HepG2 (cell line): Measurements from ENCODE around the gene CD80. TPM values are rescaled to one million over a fixed set of nuclear protein-coding genes. Genes with fewer than 3 reads are reported as not detected.
A peak's percentile ranks its signal among the peaks of the same experiment; 100 is the strongest.

ENCODE experiments used
- CREB3 ChIP-seq: sonication (generic); formaldehyde crosslinking; IDR thresholded peaks from 2 replicates; pipeline ENCODE4 v1.5.0; 2020; ENCODE audit warnings: missing genetic modification reagents
- DDIT3 ChIP-seq: sonication (generic); formaldehyde crosslinking; IDR thresholded peaks from 2 replicates; pipeline ENCODE4 v1.4.0; 2020; ENCODE audit warnings: mild to moderate bottlenecking, missing genetic modification reagents
- ETV5 ChIP-seq: IDR thresholded peaks from 2 replicates; pipeline ENCODE4 v1.6.1; 2018; ENCODE audit warnings: missing biosample characterization, missing genetic modification reagents, inconsistent platforms, borderline replicate concordance
- GMEB2 ChIP-seq: IDR thresholded peaks from 2 replicates; pipeline ENCODE4 v1.6.1; 2016; ENCODE audit warnings: missing biosample characterization, missing genetic modification reagents, low read depth
- MXI1 ChIP-seq: IDR thresholded peaks from 3 replicates; pipeline ENCODE4 v1.6.1; 2012; ENCODE audit warnings: low read depth, low read length, inconsistent platforms, borderline replicate concordance
- RFXAP ChIP-seq: sonication (generic); formaldehyde crosslinking; IDR thresholded peaks from 2 replicates; pipeline ENCODE4 v1.4.0; 2020; ENCODE audit warnings: missing genetic modification reagents, borderline replicate concordance
- SAP130 ChIP-seq: IDR thresholded peaks from 2 replicates; pipeline ENCODE4 v1.6.1; 2016; ENCODE audit warnings: low read depth
- SP5 ChIP-seq: IDR thresholded peaks from 2 replicates; pipeline ENCODE4 v1.6.1; 2016; ENCODE audit warnings: low read depth, borderline replicate concordance
- TARDBP ChIP-seq: sonication (generic); formaldehyde crosslinking; IDR thresholded peaks from 2 replicates; pipeline ENCODE4 v1.8.0; 2022; ENCODE audit warnings: mild to moderate bottlenecking, missing genetic modification reagents
- ZBTB46 ChIP-seq: sonication (generic); formaldehyde crosslinking; IDR thresholded peaks from 2 replicates; pipeline ENCODE4 v1.4.0; 2020; ENCODE audit warnings: mild to moderate bottlenecking, missing genetic modification reagents, borderline replicate concordance
- ZNF256 ChIP-seq: sonication (generic); formaldehyde crosslinking; conservative IDR thresholded peaks from 2 replicates; pipeline ENCODE4 v1.4.0; 2020; ENCODE audit warnings: missing genetic modification reagents
- ZNF326 ChIP-seq: sonication (generic); formaldehyde crosslinking; IDR thresholded peaks from 2 replicates; pipeline ENCODE4 v1.4.0; 2020; ENCODE audit warnings: missing genetic modification reagents, borderline replicate concordance
- ZNF367 ChIP-seq: sonication (generic); formaldehyde crosslinking; IDR thresholded peaks from 2 replicates; pipeline ENCODE4 v1.4.0; 2020; ENCODE audit warnings: missing genetic modification reagents, borderline replicate concordance
- ZNF460 ChIP-seq: sonication (generic); formaldehyde crosslinking; IDR thresholded peaks from 2 replicates; pipeline ENCODE4 v1.5.1; 2020; ENCODE audit warnings: missing genetic modification reagents, mild to moderate bottlenecking, borderline replicate concordance
- ZNF546 ChIP-seq: sonication (generic); formaldehyde crosslinking; conservative IDR thresholded peaks from 2 replicates; pipeline ENCODE4 v1.8.1; 2023; ENCODE audit warnings: mild to moderate bottlenecking, missing genetic modification reagents
- ZNF550 ChIP-seq: sonication (generic); formaldehyde crosslinking; IDR thresholded peaks from 2 replicates; pipeline ENCODE4 v1.4.0; 2020; ENCODE audit warnings: mild to moderate bottlenecking, missing genetic modification reagents, borderline replicate concordance
- ZNF616 ChIP-seq: sonication (generic); formaldehyde crosslinking; IDR thresholded peaks from 2 replicates; pipeline ENCODE4 v1.5.0; 2020; ENCODE audit warnings: low read depth, mild to moderate bottlenecking, missing genetic modification reagents
- ZNF7 ChIP-seq: IDR thresholded peaks from 2 replicates; pipeline ENCODE4 v1.6.1; 2016; ENCODE audit warnings: missing biosample characterization, missing genetic modification reagents
- ZNF709 ChIP-seq: sonication (generic); formaldehyde crosslinking; IDR thresholded peaks from 2 replicates; pipeline ENCODE4 v1.5.0; 2020; ENCODE audit warnings: mild to moderate bottlenecking, missing genetic modification reagents
- ZNF782 ChIP-seq: sonication (generic); formaldehyde crosslinking; IDR thresholded peaks from 2 replicates; pipeline ENCODE4 v1.4.0; 2020; ENCODE audit warnings: missing genetic modification reagents, mild to moderate bottlenecking, borderline replicate concordance
- ZNF792 ChIP-seq: IDR thresholded peaks from 2 replicates; pipeline ENCODE4 v1.6.1; 2016
- ZNF878 ChIP-seq: sonication (generic); formaldehyde crosslinking; IDR thresholded peaks from 2 replicates; pipeline ENCODE4 v1.8.1; 2023; ENCODE audit warnings: mild to moderate bottlenecking, missing genetic modification reagents, moderate library complexity
- ZNF891 ChIP-seq: sonication (generic); formaldehyde crosslinking; IDR thresholded peaks from 2 replicates; pipeline ENCODE4 v1.5.0; 2020; ENCODE audit warnings: mild to moderate bottlenecking, missing genetic modification reagents
- polyA plus RNA-seq, 8 experiments: library from polyadenylated mRNA; depleted of rRNA in 3 of 8; stranded (reverse) in 7 of 8; unstranded in 1 of 8; fragments of >200 nt; fragmentation: Illumina TruSeq in 4 of 8; extraction: Trizol in 4 of 8; gene quantifications; 2 replicates each; pipeline versions ENCODE4 v1.2.1 to v1.2.3, GENCODE V29; 2011 to 2016; ENCODE audit warnings: low read depth in 4 of 8, missing spikeins in 1 of 8, mixed read lengths in 1 of 8; ENCODE audit not compliant: insufficient read depth in 1 of 8
- total RNA-seq, 5 experiments: library from RNA; depleted of rRNA; stranded (reverse); fragments of >200 nt; fragmentation: Illumina TruSeq; extraction: Trizol; gene quantifications; 2 replicates each; pipeline ENCODE4 v1.2.3, GENCODE V29; 2016; ENCODE audit warnings: low read depth in 1 of 5
- TF ChIP-seq, protein P1 (sequence below): sonication (generic); formaldehyde crosslinking; IDR thresholded peaks from 2 replicates; pipeline ENCODE4 v1.5.1; 2020; ENCODE audit warnings: missing genetic modification reagents, mild to moderate bottlenecking, borderline replicate concordance

The CD80 gene
- total and polyA plus RNA-seq, 2 of the 13 experiments (the other 11 are each of a cell fraction or from before 2014, with no cell fraction given), result not detected

- peak; percentile 23; the same call in 1 of the 2 replicates for TF ChIP-seq ZNF709
- no peak for TF ChIP-seq ZNF256 (CRISPR knock-in tag)
- peak; percentile 60; the same call in 1 of the 2 replicates for TF ChIP-seq SP5 (CRISPR knock-in tag)
- TF ChIP-seq ZNF550 (CRISPR knock-in tag), result no peak
- TF ChIP-seq ZNF7 (CRISPR knock-in tag), result no peak
- no peak; the same call in 1 of the 2 replicates for TF ChIP-seq RFXAP (CRISPR knock-in tag)
- TF ChIP-seq ZNF782 (CRISPR knock-in tag), result no peak
- TF ChIP-seq GMEB2 (CRISPR knock-in tag), result no peak
- TF ChIP-seq ZNF460, result peak; percentile 91
- no peak for TF ChIP-seq ZBTB46 (CRISPR knock-in tag)
- peak; percentile 90 for TF ChIP-seq ZNF891 (CRISPR knock-in tag)
- TF ChIP-seq MXI1, result peak; percentile 91; the same call in 2 of the 3 replicates
- no peak for TF ChIP-seq CREB3 (CRISPR knock-in tag)
- peak; percentile 84 for TF ChIP-seq TARDBP
- no peak for TF ChIP-seq ZNF326 (CRISPR knock-in tag)
- no peak for TF ChIP-seq DDIT3 (CRISPR knock-in tag)
- TF ChIP-seq SAP130 (CRISPR knock-in tag), result peak; percentile 96
- peak; percentile 18; the same call in 1 of the 2 replicates for TF ChIP-seq ZNF878 (CRISPR knock-in tag)
- 0 out of 2 replicates have a peak, but pooled peaks have one; percentile 29 for TF ChIP-seq ZNF546
- TF ChIP-seq ZNF616, result no peak
- TF ChIP-seq ETV5 (CRISPR knock-in tag), result peak; percentile 86
- peak; percentile 94 for TF ChIP-seq ZNF792
- TF ChIP-seq, protein P1, sequence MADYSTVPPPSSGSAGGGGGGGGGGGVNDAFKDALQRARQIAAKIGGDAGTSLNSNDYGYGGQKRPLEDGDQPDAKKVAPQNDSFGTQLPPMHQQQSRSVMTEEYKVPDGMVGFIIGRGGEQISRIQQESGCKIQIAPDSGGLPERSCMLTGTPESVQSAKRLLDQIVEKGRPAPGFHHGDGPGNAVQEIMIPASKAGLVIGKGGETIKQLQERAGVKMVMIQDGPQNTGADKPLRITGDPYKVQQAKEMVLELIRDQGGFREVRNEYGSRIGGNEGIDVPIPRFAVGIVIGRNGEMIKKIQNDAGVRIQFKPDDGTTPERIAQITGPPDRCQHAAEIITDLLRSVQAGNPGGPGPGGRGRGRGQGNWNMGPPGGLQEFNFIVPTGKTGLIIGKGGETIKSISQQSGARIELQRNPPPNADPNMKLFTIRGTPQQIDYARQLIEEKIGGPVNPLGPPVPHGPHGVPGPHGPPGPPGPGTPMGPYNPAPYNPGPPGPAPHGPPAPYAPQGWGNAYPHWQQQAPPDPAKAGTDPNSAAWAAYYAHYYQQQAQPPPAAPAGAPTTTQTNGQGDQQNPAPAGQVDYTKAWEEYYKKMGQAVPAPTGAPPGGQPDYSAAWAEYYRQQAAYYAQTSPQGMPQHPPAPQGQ (CRISPR knock-in tag), result no peak
- no peak for TF ChIP-seq ZNF367
Observed at GRCh38 chr3:119498186-119499011, 61.0 kb downstream of the CD80 start, which contains the start of gene TIMMDC1 (continued).
